Astrocyte of the cerebellum (primary cell): ENCODE measurements around the gene LMLN.

ENCODE experiments used
- DNase-seq: peaks from one replicate; pipeline ENCODE4 v3.0.0-alpha.2; 2011; ENCODE audit warnings: low read depth
- H3K4me3 ChIP-seq: 2 replicates; pipeline ENCODE4 v1.5.1; 2011; ENCODE audit warnings: mild to moderate bottlenecking, low read depth, low read length, moderate library complexity
- CTCF ChIP-seq: IDR thresholded peaks from 2 replicates; pipeline ENCODE4 v1.5.1; 2012; ENCODE audit warnings: low read length, low read depth, moderate library complexity, mild to moderate bottlenecking; ENCODE audit errors: missing control alignments
- in situ Hi-C: cut with HindIII; loops from 2 replicates; pipeline ENCODE4 v1.10.0; 2017; ENCODE audit warnings: low sequenced_read_pairs

LMLN gene

GRCh38 chr3:197975311-197975710 is 15.3 kb downstream of the LMLN start:
- in situ Hi-C loops: no loop called here
- no peak for DNase-seq
- no peak overlapping the region for H3K4me3 ChIP-seq
- TF ChIP-seq CTCF: no peak

GRCh38 chr3:197983076-197983475 is 23.1 kb downstream of the LMLN start:
- in situ Hi-C loops: no loop called here
- DNase-seq: no peak
- no peak overlapping the region for H3K4me3 ChIP-seq
- TF ChIP-seq CTCF: no peak

GRCh38 chr3:197989651-197990050 is 29.6 kb downstream of the LMLN start:
- in situ Hi-C loops: no loop called here
- no peak for TF ChIP-seq CTCF

GRCh38 chr3:197994736-197995135 is 34.7 kb downstream of the LMLN start:
- no peak for DNase-seq
- in situ Hi-C loops: no loop called here
- TF ChIP-seq CTCF: no peak
- H3K4me3 ChIP-seq: no peak overlapping the region

More at GRCh38 chr3:197989651-197990050, 29.6 kb downstream of the LMLN start:
- no peak overlapping the region for H3K4me3 ChIP-seq
- no peak for DNase-seq

- in situ Hi-C loops: no loop called here
- TF ChIP-seq CTCF: no peak
- no peak overlapping the region for H3K4me3 ChIP-seq
- no peak for DNase-seq
These were observed 36.8 kb downstream of the LMLN start for GRCh38 chr3:197996855-197997254.

GRCh38 chr3:197997936-197998335 is 37.9 kb downstream of the LMLN start:
- no peak for TF ChIP-seq CTCF
- DNase-seq: no peak
- in situ Hi-C loops: no loop called here
- no peak overlapping the region for H3K4me3 ChIP-seq

- no peak for DNase-seq
- no peak overlapping the region for H3K4me3 ChIP-seq
- in situ Hi-C loops: no loop called here
- no peak for TF ChIP-seq CTCF
These were observed 57.1 kb downstream of the LMLN start for GRCh38 chr3:198017090-198017489.
